GM23338 (cell line): ENCODE measurements around the gene GPATCH4. TPM values are rescaled to one million over a fixed set of nuclear protein-coding genes. Genes with fewer than 3 reads are reported as not detected.

Experiments used
- ATAC-seq: fragments of 200-7000 bp; cut with Tn5 transposase; 3 replicates; pipeline ENCODE4 v1.9.1; 2020
- DNase-seq: peaks from one replicate; pipeline ENCODE4 v3.0.0-alpha.2; 2015; ENCODE audit warnings: low spot score
- H2AFZ ChIP-seq: fragments of 200-600 bp; sonication (generic); 2 replicates; pipeline ENCODE4 v1.8.0; 2016; ENCODE audit warnings: antibody characterized with exemption, mild to moderate bottlenecking, moderate library complexity
- H3F3A ChIP-seq: fragments of 200-600 bp; sonication (generic); replicated peaks from 2 replicates; pipeline ENCODE4 v1.8.0; 2017; ENCODE audit warnings: antibody characterized with exemption, mixed run types, low read depth
- H3K27ac ChIP-seq: fragments of 200-600 bp; sonication (generic); 2 replicates; pipeline ENCODE4 v1.6.1; 2016; ENCODE audit warnings: low read depth
- H3K27me3 ChIP-seq: fragments of 200-600 bp; sonication (generic); 2 replicates; pipeline ENCODE4 v1.8.0; 2016; ENCODE audit warnings: mild to moderate bottlenecking, mixed run types, moderate library complexity; ENCODE audit not compliant: insufficient read depth
- H3K36me3 ChIP-seq: fragments of 200-600 bp; sonication (generic); 2 replicates; pipeline ENCODE4 v1.8.0; 2016; ENCODE audit warnings: mild to moderate bottlenecking; ENCODE audit not compliant: insufficient read depth
- H3K4me1 ChIP-seq: fragments of 200-600 bp; sonication (generic); 2 replicates; pipeline ENCODE4 v1.8.0; 2016; ENCODE audit warnings: mild to moderate bottlenecking, moderate library complexity; ENCODE audit not compliant: insufficient read depth
- H3K4me2 ChIP-seq: fragments of 200-600 bp; sonication (generic); 2 replicates; pipeline ENCODE4 v1.7.1; 2017; ENCODE audit warnings: mixed run types
- H3K4me3 ChIP-seq: fragments of 200-600 bp; sonication (generic); 2 replicates; pipeline ENCODE4 v1.6.1; 2016; ENCODE audit warnings: mixed run types
- H3K79me2 ChIP-seq: fragments of 200-600 bp; sonication (generic); replicated peaks from 2 replicates; pipeline ENCODE4 v1.8.0; 2017; ENCODE audit warnings: mild to moderate bottlenecking; ENCODE audit not compliant: insufficient read depth
- H3K9me2 ChIP-seq: fragments of 200-600 bp; sonication (generic); 2 replicates; pipeline ENCODE4 v1.8.0; 2017; ENCODE audit not compliant: insufficient read depth
- H4K20me1 ChIP-seq: fragments of 200-600 bp; sonication (generic); replicated peaks from 2 replicates; pipeline ENCODE4 v1.8.0; 2017; ENCODE audit warnings: mild to moderate bottlenecking; ENCODE audit not compliant: insufficient read depth
- H3K27ac Mint-ChIP-seq: 2 replicates; pipeline ENCODE4 v1.8.0; 2020; ENCODE audit warnings: inconsistent platforms, mild to moderate bottlenecking, moderate library complexity, mixed read lengths
- H3K27me3 Mint-ChIP-seq: 3 replicates; pipeline ENCODE4 v1.8.0; 2022; ENCODE audit warnings: low read depth, mild to moderate bottlenecking, moderate library complexity, mixed read lengths, inconsistent platforms; ENCODE audit not compliant: insufficient read depth, poor library complexity
- H3K36me3 Mint-ChIP-seq: 3 replicates; pipeline ENCODE4 v1.8.0; 2021; ENCODE audit warnings: low read depth, mild to moderate bottlenecking, inconsistent platforms, moderate library complexity, mixed read lengths
- H3K4me1 Mint-ChIP-seq: 3 replicates; pipeline ENCODE4 v1.8.0; 2020; ENCODE audit warnings: mild to moderate bottlenecking, inconsistent platforms, mixed read lengths
- H3K4me3 Mint-ChIP-seq: 3 replicates; pipeline ENCODE4 v1.8.0; 2021; ENCODE audit warnings: moderate library complexity, mild to moderate bottlenecking, inconsistent platforms, mixed read lengths
- H3K9me3 Mint-ChIP-seq: 3 replicates; pipeline ENCODE4 v1.8.0; 2020; ENCODE audit warnings: moderate library complexity, mild to moderate bottlenecking, inconsistent platforms, mixed read lengths
- CREB1 ChIP-seq: fragments of 250-450 bp; sonication (Bioruptor Pico); IDR thresholded peaks from 2 replicates; pipeline ENCODE4 v1.5.0; 2020; ENCODE audit warnings: low read depth, mild to moderate bottlenecking, moderate library complexity
- EZH2 ChIP-seq: fragments of 200-600 bp; sonication (generic); IDR thresholded peaks from one replicate; pipeline ENCODE4 v1.8.0; 2017; ENCODE audit warnings: antibody characterized with exemption, mild to moderate bottlenecking, low read depth; ENCODE audit not compliant: unreplicated experiment
- EZH2phosphoT487 ChIP-seq: fragments of 200-600 bp; sonication (generic); IDR thresholded peaks from one replicate; pipeline ENCODE4 v1.8.1; 2018; ENCODE audit warnings: antibody characterized with exemption; ENCODE audit not compliant: unreplicated experiment
- JUNB ChIP-seq: IDR thresholded peaks from one replicate; pipeline ENCODE4 v1.6.1; 2016; ENCODE audit warnings: antibody characterized with exemption; ENCODE audit not compliant: unreplicated experiment
- NANOG ChIP-seq: IDR thresholded peaks from 2 replicates; pipeline ENCODE4 v1.6.1; 2016; ENCODE audit warnings: antibody characterized with exemption, borderline replicate concordance
- POLR2AphosphoS5 ChIP-seq: IDR thresholded peaks from 2 replicates; pipeline ENCODE4 v1.6.1; 2016; ENCODE audit warnings: antibody characterized with exemption, low read depth
- STAT1 ChIP-seq: IDR thresholded peaks from one replicate; pipeline ENCODE4 v1.6.1; 2016; ENCODE audit warnings: antibody characterized with exemption; ENCODE audit not compliant: unreplicated experiment
- ZNF114 ChIP-seq: fragments of 250-450 bp; sonication (Bioruptor Pico); IDR thresholded peaks from 2 replicates; pipeline ENCODE4 v1.5.0; 2020; ENCODE audit warnings: mild to moderate bottlenecking, moderate library complexity
- ZNF331 ChIP-seq: fragments of 250-450 bp; sonication (Bioruptor Pico); IDR thresholded peaks from 2 replicates; pipeline ENCODE4 v1.5.0; 2020; ENCODE audit warnings: low read depth, mild to moderate bottlenecking, moderate library complexity
- polyA plus RNA-seq: library from polyadenylated mRNA; unstranded; fragments of >200 nt; fragmentation: Nextera tagmentation; extraction: Ambion mirVana; gene quantifications from 2 replicates; pipeline ENCODE4 v1.2.1, GENCODE V29; 2016
- total RNA-seq: library from RNA; depleted of rRNA; stranded (reverse); fragments of >200 nt; shearing (Covaris generic); gene quantifications from 2 replicates; pipeline ENCODE4 v1.2.3, GENCODE V29; 2014
- TF ChIP-seq, protein P1 (sequence below): IDR thresholded peaks from 2 replicates; pipeline ENCODE4 v1.6.1; 2016; ENCODE audit warnings: antibody characterized with exemption
- TF ChIP-seq, protein P2 (sequence below): IDR thresholded peaks from one replicate; pipeline ENCODE4 v1.6.1; 2018; ENCODE audit warnings: antibody characterized with exemption; ENCODE audit not compliant: unreplicated experiment
- TF ChIP-seq, protein P3 (sequence below), 2 experiments: fragments of 200-600 bp in 1 of 2; sonication (generic) in 1 of 2; conservative IDR thresholded peaks; 2 replicates each; pipeline versions ENCODE4 v1.5.1 to v1.6.1; 2016 to 2017; ENCODE audit warnings: antibody characterized with exemption in 2 of 2, low read depth in 2 of 2, mild to moderate bottlenecking in 2 of 2, moderate library complexity in 1 of 2
- TF ChIP-seq, protein P4 (sequence below): fragments of 250-450 bp; sonication (Bioruptor Pico); IDR thresholded peaks from 2 replicates; pipeline ENCODE4 v1.5.0; 2020; ENCODE audit warnings: mild to moderate bottlenecking, moderate library complexity

GPATCH4 gene
- total and polyA plus RNA-seq, 2 experiments from 2014 or later = 58.9 to 187 TPM

GRCh38 chr1:156619582-156619955 lies 18.3 kb upstream of the GPATCH4 start:
- no peak overlapping the region; the same call in 1 of the 2 replicates for H3K4me2 ChIP-seq
- no peak overlapping the region for H3K27ac Mint-ChIP-seq
- ATAC-seq (no peak), DNase-seq (no peak)
- peaks cover 13% of the 10 kb centered on the region; the same call in 1 of the 2 replicates for H3K4me1 ChIP-seq
- TF ChIP-seq, protein P1, sequence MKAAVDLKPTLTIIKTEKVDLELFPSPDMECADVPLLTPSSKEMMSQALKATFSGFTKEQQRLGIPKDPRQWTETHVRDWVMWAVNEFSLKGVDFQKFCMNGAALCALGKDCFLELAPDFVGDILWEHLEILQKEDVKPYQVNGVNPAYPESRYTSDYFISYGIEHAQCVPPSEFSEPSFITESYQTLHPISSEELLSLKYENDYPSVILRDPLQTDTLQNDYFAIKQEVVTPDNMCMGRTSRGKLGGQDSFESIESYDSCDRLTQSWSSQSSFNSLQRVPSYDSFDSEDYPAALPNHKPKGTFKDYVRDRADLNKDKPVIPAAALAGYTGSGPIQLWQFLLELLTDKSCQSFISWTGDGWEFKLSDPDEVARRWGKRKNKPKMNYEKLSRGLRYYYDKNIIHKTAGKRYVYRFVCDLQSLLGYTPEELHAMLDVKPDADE = no peak
- no peak for TF ChIP-seq STAT1
- TF ChIP-seq CREB1 (CRISPR knock-in tag) = no peak
- TF ChIP-seq EZH2 = no peak
- TF ChIP-seq, protein P2, sequence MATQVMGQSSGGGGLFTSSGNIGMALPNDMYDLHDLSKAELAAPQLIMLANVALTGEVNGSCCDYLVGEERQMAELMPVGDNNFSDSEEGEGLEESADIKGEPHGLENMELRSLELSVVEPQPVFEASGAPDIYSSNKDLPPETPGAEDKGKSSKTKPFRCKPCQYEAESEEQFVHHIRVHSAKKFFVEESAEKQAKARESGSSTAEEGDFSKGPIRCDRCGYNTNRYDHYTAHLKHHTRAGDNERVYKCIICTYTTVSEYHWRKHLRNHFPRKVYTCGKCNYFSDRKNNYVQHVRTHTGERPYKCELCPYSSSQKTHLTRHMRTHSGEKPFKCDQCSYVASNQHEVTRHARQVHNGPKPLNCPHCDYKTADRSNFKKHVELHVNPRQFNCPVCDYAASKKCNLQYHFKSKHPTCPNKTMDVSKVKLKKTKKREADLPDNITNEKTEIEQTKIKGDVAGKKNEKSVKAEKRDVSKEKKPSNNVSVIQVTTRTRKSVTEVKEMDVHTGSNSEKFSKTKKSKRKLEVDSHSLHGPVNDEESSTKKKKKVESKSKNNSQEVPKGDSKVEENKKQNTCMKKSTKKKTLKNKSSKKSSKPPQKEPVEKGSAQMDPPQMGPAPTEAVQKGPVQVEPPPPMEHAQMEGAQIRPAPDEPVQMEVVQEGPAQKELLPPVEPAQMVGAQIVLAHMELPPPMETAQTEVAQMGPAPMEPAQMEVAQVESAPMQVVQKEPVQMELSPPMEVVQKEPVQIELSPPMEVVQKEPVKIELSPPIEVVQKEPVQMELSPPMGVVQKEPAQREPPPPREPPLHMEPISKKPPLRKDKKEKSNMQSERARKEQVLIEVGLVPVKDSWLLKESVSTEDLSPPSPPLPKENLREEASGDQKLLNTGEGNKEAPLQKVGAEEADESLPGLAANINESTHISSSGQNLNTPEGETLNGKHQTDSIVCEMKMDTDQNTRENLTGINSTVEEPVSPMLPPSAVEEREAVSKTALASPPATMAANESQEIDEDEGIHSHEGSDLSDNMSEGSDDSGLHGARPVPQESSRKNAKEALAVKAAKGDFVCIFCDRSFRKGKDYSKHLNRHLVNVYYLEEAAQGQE = no peak
- no peak for TF ChIP-seq POLR2AphosphoS5
- TF ChIP-seq, protein P3, sequence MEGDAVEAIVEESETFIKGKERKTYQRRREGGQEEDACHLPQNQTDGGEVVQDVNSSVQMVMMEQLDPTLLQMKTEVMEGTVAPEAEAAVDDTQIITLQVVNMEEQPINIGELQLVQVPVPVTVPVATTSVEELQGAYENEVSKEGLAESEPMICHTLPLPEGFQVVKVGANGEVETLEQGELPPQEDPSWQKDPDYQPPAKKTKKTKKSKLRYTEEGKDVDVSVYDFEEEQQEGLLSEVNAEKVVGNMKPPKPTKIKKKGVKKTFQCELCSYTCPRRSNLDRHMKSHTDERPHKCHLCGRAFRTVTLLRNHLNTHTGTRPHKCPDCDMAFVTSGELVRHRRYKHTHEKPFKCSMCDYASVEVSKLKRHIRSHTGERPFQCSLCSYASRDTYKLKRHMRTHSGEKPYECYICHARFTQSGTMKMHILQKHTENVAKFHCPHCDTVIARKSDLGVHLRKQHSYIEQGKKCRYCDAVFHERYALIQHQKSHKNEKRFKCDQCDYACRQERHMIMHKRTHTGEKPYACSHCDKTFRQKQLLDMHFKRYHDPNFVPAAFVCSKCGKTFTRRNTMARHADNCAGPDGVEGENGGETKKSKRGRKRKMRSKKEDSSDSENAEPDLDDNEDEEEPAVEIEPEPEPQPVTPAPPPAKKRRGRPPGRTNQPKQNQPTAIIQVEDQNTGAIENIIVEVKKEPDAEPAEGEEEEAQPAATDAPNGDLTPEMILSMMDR (conservative IDR thresholded peaks at IDR 0.05; ENCODE audit: low read depth in 2 of 2) = no peak
- no peak for TF ChIP-seq EZH2phosphoT487
- no peak for TF ChIP-seq ZNF114 (CRISPR knock-in tag)
- TF ChIP-seq NANOG = no peak
- TF ChIP-seq, protein P4, sequence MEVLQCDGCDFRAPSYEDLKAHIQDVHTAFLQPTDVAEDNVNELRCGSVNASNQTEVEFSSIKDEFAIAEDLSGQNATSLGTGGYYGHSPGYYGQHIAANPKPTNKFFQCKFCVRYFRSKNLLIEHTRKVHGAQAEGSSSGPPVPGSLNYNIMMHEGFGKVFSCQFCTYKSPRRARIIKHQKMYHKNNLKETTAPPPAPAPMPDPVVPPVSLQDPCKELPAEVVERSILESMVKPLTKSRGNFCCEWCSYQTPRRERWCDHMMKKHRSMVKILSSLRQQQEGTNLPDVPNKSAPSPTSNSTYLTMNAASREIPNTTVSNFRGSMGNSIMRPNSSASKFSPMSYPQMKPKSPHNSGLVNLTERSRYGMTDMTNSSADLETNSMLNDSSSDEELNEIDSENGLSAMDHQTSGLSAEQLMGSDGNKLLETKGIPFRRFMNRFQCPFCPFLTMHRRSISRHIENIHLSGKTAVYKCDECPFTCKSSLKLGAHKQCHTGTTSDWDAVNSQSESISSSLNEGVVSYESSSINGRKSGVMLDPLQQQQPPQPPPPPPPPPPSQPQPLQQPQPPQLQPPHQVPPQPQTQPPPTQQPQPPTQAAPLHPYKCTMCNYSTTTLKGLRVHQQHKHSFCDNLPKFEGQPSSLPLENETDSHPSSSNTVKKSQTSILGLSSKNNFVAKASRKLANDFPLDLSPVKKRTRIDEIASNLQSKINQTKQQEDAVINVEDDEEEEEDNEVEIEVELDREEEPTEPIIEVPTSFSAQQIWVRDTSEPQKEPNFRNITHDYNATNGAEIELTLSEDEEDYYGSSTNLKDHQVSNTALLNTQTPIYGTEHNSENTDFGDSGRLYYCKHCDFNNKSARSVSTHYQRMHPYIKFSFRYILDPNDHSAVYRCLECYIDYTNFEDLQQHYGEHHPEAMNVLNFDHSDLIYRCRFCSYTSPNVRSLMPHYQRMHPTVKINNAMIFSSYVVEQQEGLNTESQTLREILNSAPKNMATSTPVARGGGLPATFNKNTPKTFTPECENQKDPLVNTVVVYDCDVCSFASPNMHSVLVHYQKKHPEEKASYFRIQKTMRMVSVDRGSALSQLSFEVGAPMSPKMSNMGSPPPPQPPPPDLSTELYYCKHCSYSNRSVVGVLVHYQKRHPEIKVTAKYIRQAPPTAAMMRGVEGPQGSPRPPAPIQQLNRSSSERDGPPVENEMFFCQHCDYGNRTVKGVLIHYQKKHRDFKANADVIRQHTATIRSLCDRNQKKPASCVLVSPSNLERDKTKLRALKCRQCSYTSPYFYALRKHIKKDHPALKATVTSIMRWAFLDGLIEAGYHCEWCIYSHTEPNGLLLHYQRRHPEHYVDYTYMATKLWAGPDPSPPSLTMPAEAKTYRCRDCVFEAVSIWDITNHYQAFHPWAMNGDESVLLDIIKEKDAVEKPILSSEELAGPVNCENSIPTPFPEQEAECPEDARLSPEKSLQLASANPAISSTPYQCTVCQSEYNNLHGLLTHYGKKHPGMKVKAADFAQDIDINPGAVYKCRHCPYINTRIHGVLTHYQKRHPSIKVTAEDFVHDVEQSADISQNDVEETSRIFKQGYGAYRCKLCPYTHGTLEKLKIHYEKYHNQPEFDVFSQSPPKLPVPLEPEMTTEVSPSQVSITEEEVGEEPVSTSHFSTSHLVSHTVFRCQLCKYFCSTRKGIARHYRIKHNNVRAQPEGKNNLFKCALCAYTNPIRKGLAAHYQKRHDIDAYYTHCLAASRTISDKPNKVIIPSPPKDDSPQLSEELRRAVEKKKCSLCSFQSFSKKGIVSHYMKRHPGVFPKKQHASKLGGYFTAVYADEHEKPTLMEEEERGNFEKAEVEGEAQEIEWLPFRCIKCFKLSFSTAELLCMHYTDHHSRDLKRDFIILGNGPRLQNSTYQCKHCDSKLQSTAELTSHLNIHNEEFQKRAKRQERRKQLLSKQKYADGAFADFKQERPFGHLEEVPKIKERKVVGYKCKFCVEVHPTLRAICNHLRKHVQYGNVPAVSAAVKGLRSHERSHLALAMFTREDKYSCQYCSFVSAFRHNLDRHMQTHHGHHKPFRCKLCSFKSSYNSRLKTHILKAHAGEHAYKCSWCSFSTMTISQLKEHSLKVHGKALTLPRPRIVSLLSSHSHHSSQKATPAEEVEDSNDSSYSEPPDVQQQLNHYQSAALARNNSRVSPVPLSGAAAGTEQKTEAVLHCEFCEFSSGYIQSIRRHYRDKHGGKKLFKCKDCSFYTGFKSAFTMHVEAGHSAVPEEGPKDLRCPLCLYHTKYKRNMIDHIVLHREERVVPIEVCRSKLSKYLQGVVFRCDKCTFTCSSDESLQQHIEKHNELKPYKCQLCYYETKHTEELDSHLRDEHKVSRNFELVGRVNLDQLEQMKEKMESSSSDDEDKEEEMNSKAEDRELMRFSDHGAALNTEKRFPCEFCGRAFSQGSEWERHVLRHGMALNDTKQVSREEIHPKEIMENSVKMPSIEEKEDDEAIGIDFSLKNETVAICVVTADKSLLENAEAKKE = no peak
- TF ChIP-seq JUNB = no peak
- TF ChIP-seq ZNF331 (CRISPR knock-in tag) = no peak
- H3K27me3 ChIP-seq = peaks cover 52% of the 10 kb centered on the region
- H3K27ac ChIP-seq = no peak overlapping the region
- H3K4me3 ChIP-seq = no peak overlapping the region
- peaks cover 10% of the 10 kb centered on the region for H3K4me1 Mint-ChIP-seq
- no peaks in the 10 kb centered on the region for H4K20me1 ChIP-seq
- no peaks in the 10 kb centered on the region for H3K36me3 ChIP-seq
- H3F3A ChIP-seq = 0 out of 2 replicates have a peak, but pooled peaks cover 10% of the 10 kb centered on the region
- H3K4me3 Mint-ChIP-seq = no peak overlapping the region
- H3K79me2 ChIP-seq = no peaks in the 10 kb centered on the region
- no peaks in the 10 kb centered on the region for H3K36me3 Mint-ChIP-seq
- no peaks in the 10 kb centered on the region for H3K9me2 ChIP-seq
- no peaks in the 10 kb centered on the region; the same call in 2 of the 3 replicates for H3K9me3 Mint-ChIP-seq
- H3K27me3 Mint-ChIP-seq = peaks cover 43% of the 10 kb centered on the region
- H2AFZ ChIP-seq = no peak overlapping the region
